M059J (cell line): ENCODE results near the gene FAR1. TPM values are rescaled to one million over a fixed set of nuclear protein-coding genes. Genes with fewer than 3 reads are reported as not detected.
"Not testable (repeated sequence)": the region's sequence is repeated elsewhere in the genome, so short reads cannot be mapped to it uniquely, and the experiment has no call there.

ENCODE experiments used
- DNase-seq: peaks from one replicate; pipeline ENCODE4 v3.0.0-alpha.2; 2012; ENCODE audit warnings: low read depth
- total RNA-seq: library from RNA; depleted of rRNA; stranded (reverse); fragments of >200 nt; shearing (Covaris generic); gene quantifications from 2 replicates; pipeline ENCODE4 v1.2.3, GENCODE V29; 2014

Gene FAR1
- total RNA-seq, 1 experiment from 2014 or later: 35.6 TPM

- DNase-seq: no peak
These were observed 37.2 kb downstream of the FAR1 start for GRCh38 chr11:13705710-13706109.

GRCh38 chr11:13713982-13714381 is 45.5 kb downstream of the FAR1 start:
- DNase-seq: no peak

- DNase-seq: peak; percentile 97
These were observed 48.9 kb downstream of the FAR1 start for GRCh38 chr11:13717331-13717730.

GRCh38 chr11:13718394-13718793 is 49.9 kb downstream of the FAR1 start:
- no peak for DNase-seq

DNA sequence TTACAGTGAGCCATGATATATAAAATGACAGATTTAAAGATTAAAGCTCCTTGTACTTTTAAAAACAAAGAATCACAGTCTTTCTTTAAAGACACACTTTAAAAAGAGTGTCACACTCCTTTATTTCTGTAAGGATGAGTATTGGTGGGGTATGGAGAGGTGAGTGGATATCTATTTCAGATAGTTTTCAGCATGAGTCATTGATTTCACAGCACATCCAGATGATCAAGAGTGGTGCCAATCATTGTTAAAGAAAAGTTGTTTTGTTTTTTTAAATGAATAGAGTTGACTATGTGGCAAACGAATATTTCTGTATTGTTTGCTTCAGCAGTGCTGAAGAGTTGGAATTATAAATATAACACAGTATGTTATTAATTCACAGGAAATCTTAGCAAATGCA is 52.5 kb downstream of the FAR1 start:
- DNase-seq: no peak

DNA sequence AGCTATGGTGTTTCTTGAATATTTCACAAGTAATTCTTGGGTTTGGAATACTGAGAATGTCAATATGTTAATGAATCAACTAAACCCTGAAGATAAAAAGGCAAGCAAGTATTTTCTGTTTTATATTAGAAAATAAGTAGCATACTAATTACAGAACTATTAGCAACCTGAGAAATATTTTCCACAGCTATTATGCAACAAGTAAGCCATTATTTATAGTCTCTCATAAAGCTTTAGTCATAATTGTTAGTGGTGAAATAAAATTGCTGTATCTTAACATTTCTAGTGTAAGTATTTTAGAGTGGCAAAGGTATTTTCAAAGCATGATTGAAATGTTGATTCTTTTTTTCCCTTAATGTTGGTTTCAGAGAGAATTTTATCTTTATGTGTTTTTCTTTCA is 53.3 kb downstream of the FAR1 start:
- DNase-seq: peak; percentile 15

DNA sequence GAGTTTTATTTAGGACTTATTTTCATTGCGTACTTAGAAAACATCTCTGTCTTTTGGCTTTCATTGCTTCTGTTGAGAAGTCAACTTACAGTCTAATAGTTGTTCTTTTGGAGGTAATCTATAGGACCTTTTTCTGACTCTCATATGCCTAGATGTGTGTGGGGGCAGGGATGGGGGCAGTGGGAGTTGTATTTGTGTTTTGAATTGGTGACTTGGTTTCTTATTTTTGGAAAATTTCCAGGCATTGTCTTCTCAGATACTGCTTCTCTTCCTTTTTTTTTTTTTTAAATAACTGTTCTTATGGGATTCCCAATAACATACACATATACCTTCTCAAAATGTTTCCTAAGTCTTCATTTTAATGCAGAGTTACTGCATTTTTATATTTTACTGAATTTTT is 58.0 kb downstream of the FAR1 start:
- DNase-seq: no peak

DNA sequence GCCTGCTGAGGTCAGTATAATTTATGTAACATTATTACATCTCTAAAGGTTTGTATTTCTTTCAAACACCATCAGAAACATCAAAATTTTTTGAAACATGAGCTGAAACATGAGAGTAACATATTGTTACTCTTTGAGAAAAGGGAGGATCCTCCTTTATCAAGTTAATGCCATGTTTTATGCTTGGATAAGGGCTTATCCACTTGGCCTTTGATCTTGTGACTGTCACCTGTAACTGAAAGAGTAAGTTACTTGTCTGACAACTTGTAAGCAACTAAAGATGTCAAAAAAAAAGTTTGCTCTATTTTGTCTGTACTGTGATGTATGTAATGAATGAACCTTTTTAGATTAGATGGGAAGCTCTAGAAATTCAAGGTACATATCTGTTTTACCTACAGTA is 59.6 kb downstream of the FAR1 start:
- no peak for DNase-seq

- DNase-seq: no peak
These were observed 66.1 kb downstream of the FAR1 start for GRCh38 chr11:13734530-13734929.

DNA sequence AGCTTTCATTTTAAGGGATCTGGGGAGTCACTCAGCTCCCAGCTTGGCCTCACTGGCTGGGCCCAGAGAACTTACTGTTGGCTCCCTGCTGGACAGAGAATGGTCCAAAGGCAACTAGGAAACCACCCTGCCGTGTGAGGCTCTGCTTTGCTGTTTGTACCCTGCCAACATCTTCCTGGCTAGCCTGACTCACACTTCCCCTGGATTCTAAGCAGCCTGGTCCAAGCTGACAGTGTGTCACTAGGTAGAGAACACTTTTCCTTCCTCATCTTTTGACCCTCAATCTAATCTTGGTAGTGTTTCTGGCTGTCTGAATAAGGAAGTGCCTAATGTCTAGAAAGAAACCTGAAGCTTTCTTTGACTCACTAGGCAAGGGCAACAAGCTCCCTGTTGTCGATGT is 76.7 kb downstream of the FAR1 start:
- peak; percentile 38 for DNase-seq

- DNase-seq: not testable (repeated sequence)
These were observed 84.8 kb downstream of the FAR1 start for GRCh38 chr11:13753316-13753715.

GRCh38 chr11:13759050-13759449 is 90.6 kb downstream of the FAR1 start:
- DNase-seq: no peak

- peak; percentile 73 for DNase-seq
These were observed 91.6 kb downstream of the FAR1 start for GRCh38 chr11:13760115-13760514.

DNA sequence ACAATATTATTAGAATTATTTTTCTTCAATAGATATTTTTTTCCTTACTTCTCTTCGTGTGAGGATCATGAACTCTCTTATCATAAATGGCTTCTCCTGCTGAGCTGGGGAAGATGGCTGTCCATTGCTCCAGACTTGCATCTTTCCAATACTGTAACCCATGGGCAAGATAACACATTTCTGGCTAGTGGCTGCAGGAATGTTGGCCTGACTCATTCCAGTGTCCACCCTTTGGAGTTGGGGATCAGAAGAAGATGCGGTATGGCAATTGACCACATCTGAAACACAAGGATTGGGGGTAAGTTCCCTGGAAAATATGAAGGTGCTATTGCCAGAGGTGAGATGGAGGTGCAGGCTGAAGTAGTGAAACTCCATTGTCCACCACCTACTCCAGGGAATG is 92.8 kb downstream of the FAR1 start:
- peak; percentile 55 for DNase-seq

DNA sequence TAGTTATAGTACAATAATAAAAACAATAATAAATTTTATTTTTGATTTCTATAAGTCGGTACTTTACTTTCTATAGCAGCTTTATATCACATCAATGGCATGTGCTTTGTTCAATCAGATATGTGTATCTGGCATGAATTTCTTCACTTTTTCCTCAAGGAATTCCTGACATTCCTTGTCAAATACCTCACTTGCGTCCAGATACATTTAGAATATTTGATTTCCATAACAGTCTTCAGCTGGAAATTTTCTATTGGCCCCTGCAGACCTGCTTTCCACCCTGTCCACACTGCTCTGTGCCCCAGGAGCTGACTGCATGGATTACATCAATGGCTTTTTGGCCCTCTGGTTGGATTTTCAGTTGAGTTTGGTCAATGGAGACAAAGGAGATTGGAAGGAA is 93.2 kb downstream of the FAR1 start:
- DNase-seq: peak; percentile 10

DNA sequence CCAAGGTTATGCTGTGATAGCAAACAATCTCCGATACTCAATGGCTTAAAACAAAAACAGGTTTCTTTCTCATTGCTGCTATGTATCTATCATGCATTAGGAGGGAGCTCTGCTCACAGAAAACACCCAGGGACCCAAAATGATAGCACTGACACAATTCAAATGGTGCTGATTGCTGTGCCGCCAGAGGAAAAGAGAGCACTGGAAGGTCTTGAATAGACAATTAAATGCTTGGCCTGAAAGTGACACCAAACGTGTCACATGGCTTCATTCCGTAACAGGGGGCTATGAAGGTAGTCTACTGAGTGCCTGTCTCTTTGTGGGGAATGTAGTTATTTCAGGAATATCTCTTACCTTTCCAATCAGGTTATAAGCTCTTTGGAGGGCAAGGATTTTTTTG is 94.2 kb downstream of the FAR1 start:
- no peak for DNase-seq

- no peak for DNase-seq
These were observed 94.9 kb downstream of the FAR1 start for GRCh38 chr11:13763341-13763740.

DNA sequence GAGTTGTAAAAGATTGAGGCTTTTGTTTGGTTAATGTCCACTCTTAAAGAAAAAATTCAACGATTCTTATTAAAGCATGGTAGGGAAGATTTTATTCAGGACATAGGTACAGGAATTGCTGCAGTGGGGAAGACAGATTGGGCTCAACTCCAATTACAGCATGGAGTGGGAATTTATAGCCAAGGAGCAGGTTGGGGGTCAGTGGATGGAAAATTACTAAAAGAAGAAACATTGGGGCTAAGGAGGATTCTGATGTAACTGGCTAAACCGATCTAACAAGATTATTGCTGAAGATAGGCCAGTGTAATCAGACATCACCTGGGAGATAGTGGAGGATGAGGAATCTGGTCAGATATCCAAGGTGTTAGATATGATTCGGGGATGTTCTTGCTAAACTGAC is 97.4 kb downstream of the FAR1 start:
- DNase-seq: no peak

- DNase-seq: no peak
These were observed 99.0 kb downstream of the FAR1 start for GRCh38 chr11:13767471-13767870.

DNA sequence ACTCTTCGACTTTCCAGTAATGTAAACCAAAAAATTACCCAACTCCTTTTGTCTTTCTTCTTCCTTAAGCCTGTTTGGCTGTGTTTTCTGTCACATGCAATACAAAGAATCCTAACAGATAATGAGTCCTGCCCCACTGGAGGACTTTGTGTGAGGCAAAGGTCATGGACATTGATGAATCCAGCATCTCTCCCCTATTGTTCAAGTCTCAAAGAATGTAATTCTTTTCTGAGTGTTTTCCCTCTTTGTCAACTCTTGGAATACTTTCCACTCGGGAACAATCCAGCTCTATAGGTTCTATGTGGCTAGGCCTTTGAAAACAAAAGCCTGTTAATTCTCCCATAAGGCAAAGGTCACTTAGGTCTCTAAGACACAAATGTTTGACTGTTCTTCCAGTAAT is 100.7 kb downstream of the FAR1 start:
- no peak for DNase-seq

- DNase-seq: no peak
These were observed 102.7 kb downstream of the FAR1 start for GRCh38 chr11:13771151-13771550.

DNA sequence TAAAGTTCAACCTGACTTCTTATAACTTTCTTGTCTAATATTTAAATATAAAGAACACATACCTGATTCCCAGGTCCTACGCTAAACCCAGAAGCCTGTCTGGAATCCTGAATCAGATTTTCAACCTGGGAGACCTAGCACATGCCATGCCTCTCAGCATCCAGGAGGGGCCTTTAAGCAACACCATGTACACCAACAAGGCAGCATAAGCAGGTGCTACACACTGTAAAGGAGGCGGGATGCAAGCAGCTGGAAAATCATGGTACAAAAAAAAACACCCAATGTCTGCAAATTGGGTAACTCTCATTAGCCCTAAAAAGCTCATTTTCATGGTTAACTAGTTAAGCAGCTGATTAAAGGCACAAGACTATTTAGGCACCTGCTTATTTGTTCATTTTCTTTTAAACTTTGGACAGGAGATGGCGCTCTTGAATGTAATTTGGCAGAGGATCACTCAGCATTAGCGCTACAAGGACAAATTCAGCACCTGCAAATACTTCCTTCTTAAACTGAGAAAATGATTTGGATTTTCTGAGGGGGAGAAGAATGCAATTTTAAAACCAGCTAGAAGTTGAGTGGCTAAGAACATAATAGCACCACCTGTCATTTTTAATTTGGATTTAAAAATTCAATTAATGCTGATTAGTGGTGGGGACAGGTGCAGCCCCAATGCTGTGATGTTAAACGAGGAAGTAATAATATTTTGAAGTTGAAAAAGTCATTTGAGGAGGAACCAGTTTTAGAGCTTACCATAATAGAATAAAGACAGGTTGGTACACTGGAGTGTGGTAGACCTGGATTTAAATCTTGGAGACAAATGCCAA is 104.0 kb downstream of the FAR1 start:
- peak; percentile 73 for DNase-seq

- DNase-seq: no peak
These were observed 107.0 kb downstream of the FAR1 start for GRCh38 chr11:13775471-13775870.
